ENCODE data around the gene ANTXR1. TPM values are rescaled to one million over a fixed set of nuclear protein-coding genes. Genes with fewer than 3 reads are reported as not detected.

Gene ANTXR1
- polyA plus RNA-seq, 6 donors from 2014 or later: not detected

DNA sequence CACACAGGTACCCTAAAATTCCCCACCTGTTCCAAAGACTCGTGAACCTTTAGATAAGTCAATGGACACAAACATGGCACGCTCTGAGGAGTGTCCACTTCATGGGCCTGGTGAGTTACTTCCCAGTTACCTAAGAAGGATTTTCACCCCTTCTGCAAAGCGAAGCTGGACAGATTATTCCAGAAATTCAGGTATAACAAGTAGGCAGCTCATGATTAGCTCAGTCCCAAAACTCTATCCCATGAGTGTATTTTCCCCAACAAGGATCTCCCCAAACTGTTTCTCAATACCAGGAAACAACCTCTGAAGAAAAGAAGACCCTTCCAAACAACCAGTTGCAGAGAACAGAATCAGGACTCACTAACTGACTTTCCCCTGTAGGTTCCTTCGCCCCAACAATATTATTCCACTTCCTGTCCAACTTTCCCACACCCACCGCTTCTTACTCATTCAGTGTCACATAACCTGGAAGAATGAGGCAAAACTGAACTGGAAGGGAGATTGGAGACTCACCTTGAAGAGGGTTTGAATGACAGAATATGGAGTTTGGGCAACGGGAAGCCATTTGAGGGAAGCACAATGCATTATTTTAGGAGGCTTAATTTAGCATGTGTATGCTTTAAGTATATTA, 120.1 kb downstream of the ANTXR1 start:
- H3K27me3 Mint-ChIP-seq: peaks cover 0 to 16% (median 7%) of the 10 kb centered on the region in 3 donors
- no peaks in the 10 kb centered on the region for H3K4me1 Mint-ChIP-seq
- H3K36me3 Mint-ChIP-seq: no peaks in the 10 kb centered on the region
- DNase-seq (no peak), ATAC-seq (ENCODE audit: low read depth in 2 of 2) (no peak)
- H3K27ac Mint-ChIP-seq: no peak overlapping the region
- no peak overlapping the region for H3K4me3 Mint-ChIP-seq
- peaks cover 0 to 2% (median 0%) of the 10 kb centered on the region in 7 donors for H3K9me3 Mint-ChIP-seq

- DNase-seq (no peak), ATAC-seq (ENCODE audit: low read depth in 2 of 2) (no peak)
- no peaks in the 10 kb centered on the region for H3K36me3 Mint-ChIP-seq
- peaks cover 0 to 16% (median 7%) of the 10 kb centered on the region in 3 donors for H3K27me3 Mint-ChIP-seq
- peaks cover 0 to 2% (median 0%) of the 10 kb centered on the region in 7 donors for H3K9me3 Mint-ChIP-seq
- H3K27ac Mint-ChIP-seq: no peak overlapping the region
- no peak overlapping the region for H3K4me3 Mint-ChIP-seq
- no peaks in the 10 kb centered on the region for H3K4me1 Mint-ChIP-seq
Measured at GRCh38 chr2:69133898-69134297, 120.9 kb downstream of the ANTXR1 start.

GRCh38 chr2:69134306-69134945, 121.4 kb downstream of the ANTXR1 start:
- Mint-ChIP-seq H3K4me3 (no peak overlapping the region), H3K4me1 (no peaks in the 10 kb centered on the region), H3K9me3 (peaks cover 0 to 2% (median 0%) of the 10 kb centered on the region in 7 donors), H3K27me3 (peaks cover 0 to 16% (median 7%) of the 10 kb centered on the region in 3 donors), H3K36me3 (no peaks in the 10 kb centered on the region), H3K27ac (no peak overlapping the region)
- DNase-seq (no peak), ATAC-seq (ENCODE audit: low read depth in 2 of 2) (no peak)

DNA sequence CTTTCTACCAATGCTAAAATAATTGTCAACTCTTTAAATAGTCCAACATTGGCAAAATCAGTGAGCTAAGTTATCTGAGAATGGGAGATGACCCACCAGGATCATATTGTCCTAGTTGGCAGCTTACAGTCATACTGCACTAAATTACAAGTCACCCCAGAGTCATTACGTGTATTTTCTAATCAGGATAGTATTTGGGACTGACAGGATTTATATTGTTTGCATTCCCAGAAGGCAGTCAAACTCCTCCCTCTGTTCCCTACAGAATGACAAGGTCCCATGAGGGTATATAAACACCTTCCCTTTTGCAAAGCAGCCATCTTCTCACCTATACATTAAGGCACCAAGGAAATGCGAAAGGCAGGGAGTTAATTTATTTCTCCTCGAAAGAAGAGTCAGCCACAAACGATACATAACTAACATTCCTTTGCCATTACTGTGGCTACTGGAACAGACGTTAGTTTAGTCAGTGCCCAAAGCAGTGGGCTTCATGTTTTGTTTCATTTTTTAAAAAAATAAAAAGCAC, 125.3 kb downstream of the ANTXR1 start:
- no peaks in the 10 kb centered on the region for H3K36me3 Mint-ChIP-seq
- ATAC-seq (ENCODE audit: low read depth in 2 of 2): no peak
- no peak overlapping the region for H3K27ac Mint-ChIP-seq
- no peak for DNase-seq
- no peaks in the 10 kb centered on the region for H3K4me1 Mint-ChIP-seq
- no peaks in the 10 kb centered on the region for H3K9me3 Mint-ChIP-seq
- peaks cover 0 to 21% (median 5%) of the 10 kb centered on the region in 3 donors for H3K27me3 Mint-ChIP-seq
- H3K4me3 Mint-ChIP-seq: no peak overlapping the region

DNA sequence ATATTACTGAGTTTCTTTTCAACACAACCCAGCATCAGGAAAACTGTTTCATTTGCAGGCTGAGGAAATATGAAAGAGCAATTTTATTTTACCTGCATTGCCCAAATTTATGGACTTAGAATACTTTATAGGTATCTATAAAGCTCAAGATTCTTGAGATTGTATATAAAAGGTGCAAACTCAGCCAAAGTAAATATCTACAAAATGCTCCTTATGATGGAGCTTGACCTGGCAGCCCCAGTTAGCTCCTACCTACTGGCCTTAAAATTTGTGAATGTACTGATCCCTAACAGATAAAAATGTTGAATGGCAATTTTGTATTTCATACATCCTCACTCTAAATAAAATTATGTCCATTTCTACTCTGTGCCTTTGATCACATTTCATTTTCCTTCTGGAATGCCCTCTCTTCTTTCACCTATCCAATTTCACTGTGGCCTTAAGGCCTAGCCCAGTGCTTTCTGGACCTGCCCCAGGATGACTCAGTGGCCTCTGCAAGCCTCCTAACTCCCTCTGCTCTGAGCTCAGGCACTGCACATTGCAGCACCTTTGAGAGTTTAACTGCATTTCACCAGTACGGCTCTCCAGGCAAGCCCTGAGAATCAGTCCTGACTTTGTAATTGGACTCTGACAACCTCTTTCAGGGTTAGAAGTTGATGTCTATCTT, 125.9 kb downstream of the ANTXR1 start:
- Mint-ChIP-seq H3K36me3 (no peaks in the 10 kb centered on the region), H3K9me3 (no peaks in the 10 kb centered on the region)
- no peak for ATAC-seq (ENCODE audit: low read depth in 2 of 2)

GRCh38 chr2:69139778-69140670, 127.0 kb downstream of the ANTXR1 start:
- H3K9me3 Mint-ChIP-seq: no peaks in the 10 kb centered on the region
- H3K4me1 Mint-ChIP-seq: no peaks in the 10 kb centered on the region
- DNase-seq: no peak
- no peak overlapping the region for H3K4me3 Mint-ChIP-seq
- peaks cover 0 to 11% (median 5%) of the 10 kb centered on the region in 3 donors for H3K27me3 Mint-ChIP-seq
- H3K36me3 Mint-ChIP-seq: no peaks in the 10 kb centered on the region
- no peak overlapping the region for H3K27ac Mint-ChIP-seq
- no peak for ATAC-seq (ENCODE audit: low read depth in 2 of 2)

More for the DNA sequence above, 125.9 kb downstream of the ANTXR1 start:
- Mint-ChIP-seq H3K27me3 (peaks cover 0 to 17% (median 5%) of the 10 kb centered on the region in 3 donors), H3K27ac (peak overlapping the region in 1 of 6 donors; percentile 81), H3K4me3 (no peak overlapping the region), H3K4me1 (no peaks in the 10 kb centered on the region)
- DNase-seq: no peak

- ATAC-seq (ENCODE audit: low read depth in 2 of 2): no peak
- no peaks in the 10 kb centered on the region for H3K9me3 Mint-ChIP-seq
- no peaks in the 10 kb centered on the region for H3K4me1 Mint-ChIP-seq
- no peak for DNase-seq
- H3K36me3 Mint-ChIP-seq: no peaks in the 10 kb centered on the region
- H3K4me3 Mint-ChIP-seq: no peak overlapping the region
- H3K27me3 Mint-ChIP-seq: peaks cover 0 to 11% (median 8%) of the 10 kb centered on the region in 3 donors
- H3K27ac Mint-ChIP-seq: no peak overlapping the region
Measured at GRCh38 chr2:69141061-69141460, 128.1 kb downstream of the ANTXR1 start.

- Mint-ChIP-seq H3K27me3 (peaks cover 0 to 11% (median 8%) of the 10 kb centered on the region in 3 donors), H3K4me3 (no peak overlapping the region), H3K9me3 (no peaks in the 10 kb centered on the region), H3K4me1 (no peaks in the 10 kb centered on the region), H3K27ac (peak overlapping the region in 1 of 6 donors; percentile 29), H3K36me3 (no peaks in the 10 kb centered on the region)
- DNase-seq (no peak), ATAC-seq (ENCODE audit: low read depth in 2 of 2) (no peak)
Measured at GRCh38 chr2:69143748-69144360, 130.9 kb downstream of the ANTXR1 start.

- Mint-ChIP-seq H3K9me3 (no peaks in the 10 kb centered on the region), H3K4me3 (no peak overlapping the region), H3K36me3 (no peaks in the 10 kb centered on the region), H3K27ac (no peak overlapping the region), H3K4me1 (no peaks in the 10 kb centered on the region), H3K27me3 (peaks cover 8 to 12% (median 11%) of the 10 kb centered on the region in 3 donors)
- DNase-seq: no peak
- no peak for ATAC-seq (ENCODE audit: low read depth in 2 of 2)
Measured at GRCh38 chr2:69145204-69145603, 132.2 kb downstream of the ANTXR1 start.

DNA sequence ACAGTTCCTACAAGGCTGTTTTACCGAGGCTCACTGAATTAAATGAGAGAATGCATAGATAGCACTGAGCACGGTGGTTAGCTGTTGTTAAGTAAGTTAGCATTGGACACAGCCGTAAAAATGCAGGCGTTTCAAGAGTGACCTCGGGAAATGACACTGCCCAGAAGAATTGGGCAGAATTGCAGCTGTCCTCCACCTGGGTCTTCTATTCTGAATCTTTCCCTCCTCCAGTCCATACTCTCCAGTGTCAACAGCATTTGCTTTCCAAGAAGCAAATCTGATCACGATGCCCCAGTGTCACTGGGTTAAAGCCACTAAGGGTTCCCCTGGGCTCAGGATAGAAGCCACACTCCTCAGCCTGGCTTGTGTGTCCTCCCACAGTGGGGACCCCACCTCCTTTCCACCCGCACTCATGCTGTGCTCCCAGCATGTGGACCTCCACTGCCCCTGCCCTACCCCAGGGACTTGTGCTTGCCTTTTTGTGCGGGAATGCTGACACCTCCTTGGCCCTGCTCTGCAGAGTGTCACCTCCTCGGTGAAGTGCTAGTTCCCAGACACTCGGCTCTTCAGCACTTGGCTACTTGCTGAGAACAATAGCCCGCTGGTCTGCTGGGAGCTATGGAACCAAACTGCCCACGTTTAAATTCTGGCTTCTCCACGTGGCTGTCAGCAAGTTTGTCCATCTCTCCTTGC, 135.0 kb downstream of the ANTXR1 start:
- peaks cover 5 to 12% (median 10%) of the 10 kb centered on the region in 3 donors for H3K27me3 Mint-ChIP-seq
- peak overlapping the region in 1 of 6 donors; percentile 38 for H3K27ac Mint-ChIP-seq
- no peaks in the 10 kb centered on the region for H3K4me1 Mint-ChIP-seq
- DNase-seq (no peak), ATAC-seq (ENCODE audit: low read depth in 2 of 2) (no peak)
- no peaks in the 10 kb centered on the region for H3K36me3 Mint-ChIP-seq
- no peak overlapping the region for H3K4me3 Mint-ChIP-seq
- no peaks in the 10 kb centered on the region for H3K9me3 Mint-ChIP-seq

DNA sequence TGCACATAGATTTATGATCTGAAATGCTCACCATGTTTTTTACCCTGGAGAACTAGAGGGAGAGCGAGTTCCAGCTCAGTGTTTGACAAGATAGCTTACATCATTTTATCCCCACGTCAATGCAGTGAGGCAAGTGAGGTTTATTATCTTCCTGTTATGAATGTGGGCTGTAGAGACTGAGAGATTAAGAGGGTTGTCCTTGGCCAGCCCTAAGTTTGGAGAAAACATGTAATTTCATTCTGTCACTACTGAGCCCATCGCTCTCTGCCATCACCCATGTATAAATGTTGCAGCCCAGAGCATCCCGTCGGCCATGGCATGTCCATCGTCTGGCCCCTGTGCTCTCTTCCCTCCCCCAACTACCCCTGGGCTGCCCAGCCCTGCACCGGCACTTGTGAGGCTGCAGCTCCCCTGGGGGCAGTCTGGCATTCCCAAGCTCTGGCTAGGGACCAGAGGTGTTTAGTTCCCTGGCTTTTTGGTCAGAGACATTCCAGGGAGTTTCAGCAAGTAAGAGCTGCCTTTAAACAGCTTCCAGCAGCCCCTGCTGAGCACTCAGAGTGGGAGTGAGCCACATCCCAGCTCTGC, 136.7 kb downstream of the ANTXR1 start:
- no peaks in the 10 kb centered on the region for H3K36me3 Mint-ChIP-seq
- H3K27me3 Mint-ChIP-seq: peaks cover 0 to 12% (median 11%) of the 10 kb centered on the region in 3 donors
- H3K4me1 Mint-ChIP-seq: no peaks in the 10 kb centered on the region
- DNase-seq: no peak
- no peak overlapping the region for H3K4me3 Mint-ChIP-seq
- no peak for ATAC-seq (ENCODE audit: low read depth in 2 of 2)
- H3K9me3 Mint-ChIP-seq: no peaks in the 10 kb centered on the region
- no peak overlapping the region for H3K27ac Mint-ChIP-seq

GRCh38 chr2:69151931-69152330, 139.0 kb downstream of the ANTXR1 start:
- Mint-ChIP-seq H3K36me3 (no peaks in the 10 kb centered on the region), H3K27me3 (peaks cover 0 to 12% (median 8%) of the 10 kb centered on the region in 3 donors), H3K4me3 (no peak overlapping the region), H3K9me3 (no peaks in the 10 kb centered on the region), H3K27ac (no peak overlapping the region), H3K4me1 (no peaks in the 10 kb centered on the region)
- ATAC-seq (ENCODE audit: low read depth in 2 of 2) (no peak), DNase-seq (no peak)

Data from naive B cell (primary cell).